ENCODE data around the gene XYLT2.

XYLT2 gene

GRCh38 chr17:50372758-50373556, 27.0 kb downstream of the XYLT2 start, which contains the start of the genes EME1 and MRPL27:
EME1 (plus strand) TSS chr17:50373229; CDS start chr17:50375209, 1,980 bp downstream.
MRPL27 (minus strand) TSS chr17:50373184; CDS start chr17:50373170, 14 bp downstream.
- ATAC-seq (replicated peaks): peak; percentile 96 to 97
- peaks cover 15 to 19% of the 10 kb centered on the region in 2 donors for H3K4me1 Mint-ChIP-seq
- peaks cover 17 to 29% of the 10 kb centered on the region in 2 donors for H3K36me3 Mint-ChIP-seq
- no peaks in the 10 kb centered on the region for H3K27me3 Mint-ChIP-seq
- H3K27ac Mint-ChIP-seq: peak within 1 kb of the TSS; percentile 100
- no peaks in the 10 kb centered on the region for H3K9me3 Mint-ChIP-seq
- H3K4me3 Mint-ChIP-seq: peak within 1 kb of the TSS; percentile 95 to 98
- peak; percentile 84 for DNase-seq

GRCh38 chr17:50373705-50374104, 27.8 kb downstream of the XYLT2 start:
- peak overlapping the region; percentile 100 for H3K27ac Mint-ChIP-seq
- ATAC-seq (replicated peaks): no peak
- peak overlapping the region; percentile 95 to 98 for H3K4me3 Mint-ChIP-seq
- H3K9me3 Mint-ChIP-seq: no peaks in the 10 kb centered on the region
- H3K27me3 Mint-ChIP-seq: no peaks in the 10 kb centered on the region
- DNase-seq: no peak
- H3K4me1 Mint-ChIP-seq: peaks cover 15 to 19% of the 10 kb centered on the region in 2 donors
- peaks cover 13 to 31% of the 10 kb centered on the region in 2 donors for H3K36me3 Mint-ChIP-seq

GRCh38 chr17:50375858-50376538, 30.1 kb downstream of the XYLT2 start:
- peaks cover 15 to 18% of the 10 kb centered on the region in 2 donors for H3K4me1 Mint-ChIP-seq
- H3K4me3 Mint-ChIP-seq: no peak overlapping the region
- no peak for ATAC-seq (replicated peaks)
- H3K36me3 Mint-ChIP-seq: peaks cover 17 to 47% of the 10 kb centered on the region in 2 donors
- H3K27ac Mint-ChIP-seq: no peak overlapping the region
- H3K27me3 Mint-ChIP-seq: no peaks in the 10 kb centered on the region
- no peak for DNase-seq
- no peaks in the 10 kb centered on the region for H3K9me3 Mint-ChIP-seq

GRCh38 chr17:50379351-50380132, 33.6 kb downstream of the XYLT2 start:
- no peaks in the 10 kb centered on the region for H3K4me1 Mint-ChIP-seq
- no peak for ATAC-seq (replicated peaks)
- no peak for DNase-seq
- no peak overlapping the region for H3K27ac Mint-ChIP-seq
- H3K27me3 Mint-ChIP-seq: no peaks in the 10 kb centered on the region
- peaks cover 21 to 52% of the 10 kb centered on the region in 2 donors for H3K36me3 Mint-ChIP-seq
- no peaks in the 10 kb centered on the region for H3K9me3 Mint-ChIP-seq
- no peak overlapping the region for H3K4me3 Mint-ChIP-seq

- no peaks in the 10 kb centered on the region for H3K9me3 Mint-ChIP-seq
- ATAC-seq (replicated peaks): no peak
- H3K36me3 Mint-ChIP-seq: peaks cover 27 to 58% of the 10 kb centered on the region in 2 donors
- DNase-seq: no peak
- no peak overlapping the region for H3K27ac Mint-ChIP-seq
- no peaks in the 10 kb centered on the region for H3K27me3 Mint-ChIP-seq
- H3K4me3 Mint-ChIP-seq: no peak overlapping the region
- no peaks in the 10 kb centered on the region for H3K4me1 Mint-ChIP-seq
Measured at GRCh38 chr17:50380369-50381259, 34.7 kb downstream of the XYLT2 start.

DNA sequence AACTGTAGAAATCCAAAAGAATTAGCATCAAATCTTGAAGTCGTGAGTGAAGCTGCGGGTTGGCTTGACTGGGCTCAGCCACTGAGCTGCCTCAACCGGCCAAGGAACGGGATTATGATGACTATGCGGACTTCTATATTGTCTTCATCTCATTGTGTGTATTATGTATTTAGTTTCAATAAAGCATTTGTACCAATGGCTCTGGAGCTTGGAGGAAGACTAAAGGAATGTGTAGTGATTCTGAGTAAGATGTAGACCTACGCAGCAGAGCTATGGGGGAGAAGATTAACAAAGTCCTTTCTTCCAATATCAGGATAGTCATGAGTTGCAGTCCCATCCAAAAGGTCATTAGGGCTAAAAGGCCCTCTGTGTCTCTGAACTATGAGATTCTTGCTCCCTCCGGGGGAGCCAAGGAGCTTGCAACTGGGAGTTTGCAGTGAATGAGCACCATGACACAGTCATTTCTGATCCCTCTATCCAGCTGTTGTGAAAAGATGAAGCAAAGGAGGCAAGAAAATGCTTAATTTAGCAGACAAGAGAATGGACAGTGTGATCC, 35.4 kb downstream of the XYLT2 start:
- ATAC-seq (replicated peaks) (no peak), DNase-seq (no peak)
- Mint-ChIP-seq H3K36me3 (peaks cover 30 to 64% of the 10 kb centered on the region in 2 donors), H3K4me1 (no peaks in the 10 kb centered on the region), H3K27me3 (no peaks in the 10 kb centered on the region), H3K27ac (no peak overlapping the region), H3K9me3 (no peaks in the 10 kb centered on the region), H3K4me3 (no peak overlapping the region)

- Mint-ChIP-seq H3K4me1 (no peaks in the 10 kb centered on the region), H3K27me3 (no peaks in the 10 kb centered on the region), H3K4me3 (no peak overlapping the region), H3K36me3 (peaks cover 34 to 70% of the 10 kb centered on the region in 2 donors), H3K27ac (peak overlapping the region; percentile 16), H3K9me3 (no peaks in the 10 kb centered on the region)
- DNase-seq: no peak
- no peak for ATAC-seq (replicated peaks)
Measured at GRCh38 chr17:50381920-50382319, 36.0 kb downstream of the XYLT2 start.

- H3K9me3 Mint-ChIP-seq: no peaks in the 10 kb centered on the region
- H3K4me3 Mint-ChIP-seq: no peak overlapping the region
- H3K27ac Mint-ChIP-seq: peak overlapping the region; percentile 63
- H3K27me3 Mint-ChIP-seq: no peaks in the 10 kb centered on the region
- peaks cover 0 to 2% of the 10 kb centered on the region in 2 donors for H3K4me1 Mint-ChIP-seq
- no peak for ATAC-seq (replicated peaks)
- DNase-seq: no peak
- peaks cover 45 to 80% of the 10 kb centered on the region in 2 donors for H3K36me3 Mint-ChIP-seq
Measured at GRCh38 chr17:50382931-50383330, 37.0 kb downstream of the XYLT2 start.

DNA sequence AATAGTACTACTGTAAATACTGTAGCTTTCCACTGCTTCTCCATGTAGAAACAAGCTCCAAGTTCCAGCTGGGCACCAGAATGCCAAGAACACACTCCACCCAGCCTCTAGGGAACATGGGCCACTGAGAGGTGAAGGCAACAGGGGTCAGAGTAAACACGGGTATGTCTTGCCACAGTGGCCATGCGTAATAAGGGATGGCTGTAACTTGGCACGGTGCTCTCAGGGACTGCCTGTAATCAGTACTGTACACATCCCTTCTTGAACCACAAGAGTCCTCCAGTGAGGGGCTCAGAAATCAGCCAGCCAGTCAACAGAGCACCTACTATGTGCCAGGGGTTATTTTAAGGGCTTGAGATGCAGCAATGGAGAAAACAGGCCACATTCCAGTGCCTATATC, 40.6 kb downstream of the XYLT2 start:
- Mint-ChIP-seq H3K4me1 (peaks cover 7 to 9% of the 10 kb centered on the region in 2 donors), H3K27me3 (no peaks in the 10 kb centered on the region), H3K9me3 (no peaks in the 10 kb centered on the region), H3K4me3 (no peak overlapping the region), H3K27ac (peak overlapping the region; percentile 67), H3K36me3 (peaks cover 51 to 72% of the 10 kb centered on the region in 2 donors)
- DNase-seq (no peak), ATAC-seq (replicated peaks) (no peak)

- H3K27ac Mint-ChIP-seq: no peak overlapping the region
- peaks cover 57 to 81% of the 10 kb centered on the region in 2 donors for H3K36me3 Mint-ChIP-seq
- no peaks in the 10 kb centered on the region for H3K27me3 Mint-ChIP-seq
- no peaks in the 10 kb centered on the region for H3K9me3 Mint-ChIP-seq
- H3K4me1 Mint-ChIP-seq: peaks cover 21 to 29% of the 10 kb centered on the region in 2 donors
- ATAC-seq (replicated peaks) (no peak), DNase-seq (no peak)
- H3K4me3 Mint-ChIP-seq: no peak overlapping the region
Measured at GRCh38 chr17:50388728-50389127, 42.8 kb downstream of the XYLT2 start.

DNA sequence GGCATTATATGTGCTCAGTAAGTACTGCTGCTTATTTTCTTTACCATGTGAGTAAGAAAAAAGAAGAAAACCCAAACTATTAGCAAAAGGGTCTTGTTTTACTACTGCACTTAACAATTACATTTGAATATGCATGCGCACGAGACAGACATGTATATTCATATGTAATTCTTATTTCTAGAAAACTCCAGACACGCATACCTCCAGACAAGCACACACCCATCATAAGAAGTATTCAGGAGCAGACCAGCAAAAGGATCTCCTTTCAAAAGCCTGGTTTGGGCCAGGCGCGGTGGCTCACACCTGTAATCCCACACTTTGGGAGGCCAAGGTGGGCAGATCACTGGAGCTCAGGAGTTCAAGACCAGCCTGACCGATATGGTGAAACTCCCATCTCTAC, 43.6 kb downstream of the XYLT2 start:
- no peaks in the 10 kb centered on the region for H3K27me3 Mint-ChIP-seq
- peaks cover 60 to 82% of the 10 kb centered on the region in 2 donors for H3K36me3 Mint-ChIP-seq
- no peak overlapping the region for H3K4me3 Mint-ChIP-seq
- peaks cover 25 to 35% of the 10 kb centered on the region in 2 donors for H3K4me1 Mint-ChIP-seq
- ATAC-seq (replicated peaks) (no peak), DNase-seq (no peak)
- no peak overlapping the region for H3K27ac Mint-ChIP-seq
- H3K9me3 Mint-ChIP-seq: no peaks in the 10 kb centered on the region

GRCh38 chr17:50392621-50393020, 46.7 kb downstream of the XYLT2 start:
- Mint-ChIP-seq H3K4me3 (no peak overlapping the region), H3K36me3 (peaks cover 47 to 68% of the 10 kb centered on the region in 2 donors), H3K4me1 (peaks cover 38 to 56% of the 10 kb centered on the region in 2 donors), H3K27ac (no peak overlapping the region), H3K9me3 (no peaks in the 10 kb centered on the region), H3K27me3 (no peaks in the 10 kb centered on the region)
- ATAC-seq (replicated peaks): no peak
- DNase-seq: no peak

GRCh38 chr17:50393700-50394099, 47.8 kb downstream of the XYLT2 start:
- Mint-ChIP-seq H3K27ac (peak overlapping the region; percentile 84), H3K9me3 (no peaks in the 10 kb centered on the region), H3K27me3 (no peaks in the 10 kb centered on the region), H3K36me3 (peaks cover 39 to 57% of the 10 kb centered on the region in 2 donors), H3K4me3 (no peak overlapping the region), H3K4me1 (peaks cover 39 to 60% of the 10 kb centered on the region in 2 donors)
- ATAC-seq (replicated peaks) (no peak), DNase-seq (no peak)

All from stimulated activated naive B cell treated with anti-CD40 and anti-IgM and Interleukin-4, amounts not matched to agents 10 μg/mL and 1 μg/mL and 100 μg/mL, for 72 hours (primary cell).